HL-60 (cell line): ENCODE results near the gene CNPY2.
"Not testable (repeated sequence)": the region's sequence is repeated elsewhere in the genome, so short reads cannot be mapped to it uniquely, and the experiment has no call there.

ENCODE experiments used
- CTCF ChIP-seq: IDR thresholded peaks from one replicate; pipeline ENCODE4 v1.5.1; 2011; ENCODE audit warnings: low read length, control low read depth, inconsistent platforms; ENCODE audit not compliant: insufficient read depth
- GABPA ChIP-seq: IDR thresholded peaks from 2 replicates; pipeline ENCODE4 v1.6.1; 2012; ENCODE audit warnings: low read depth
- REST ChIP-seq: IDR thresholded peaks from 2 replicates; pipeline ENCODE4 v1.6.1; 2012; ENCODE audit warnings: low read depth; ENCODE audit not compliant: insufficient replicate concordance

GRCh38 chr12:56272468-56272867, 43.3 kb downstream of the CNPY2 start:
- not testable (repeated sequence) for TF ChIP-seq CTCF, GABPA, REST
